Suprapubic skin (tissue), 4 donors: ENCODE measurements around the gene WHRN. TPM values are rescaled to one million over a fixed set of nuclear protein-coding genes. Genes with fewer than 3 reads are reported as not detected.

ENCODE experiments used
- DNase-seq, 2 donors: peaks; one replicate each; pipeline ENCODE4 v3.0.0-alpha.2; 2019; ENCODE audit warnings: low spot score in 2 of 2
- H3K27ac ChIP-seq: fragments of 200-600 bp; sonication (generic); one replicate; pipeline ENCODE4 v1.5.1; 2019
- H3K27me3 ChIP-seq: fragments of 200-600 bp; sonication (generic); one replicate; pipeline ENCODE4 v1.5.1; 2019
- H3K36me3 ChIP-seq: fragments of 200-600 bp; sonication (generic); one replicate; pipeline ENCODE4 v1.5.1; 2019
- H3K4me1 ChIP-seq: fragments of 200-600 bp; sonication (generic); one replicate; pipeline ENCODE4 v1.5.1; 2019
- H3K4me3 ChIP-seq: fragments of 200-600 bp; sonication (generic); one replicate; pipeline ENCODE4 v1.5.1; 2019; ENCODE audit warnings: mild to moderate bottlenecking
- H3K9me3 ChIP-seq: fragments of 200-600 bp; sonication (generic); one replicate; pipeline ENCODE4 v1.5.1; 2019
- CTCF ChIP-seq, 2 donors: fragments of 200-600 bp in 1 of 2; fragments of 450-650 bp in 1 of 2; sonication (generic) in 1 of 2; IDR thresholded peaks; one replicate each; pipeline ENCODE4 v1.5.1; 2016 to 2019; ENCODE audit warnings: antibody characterized with exemption in 2 of 2, mild to moderate bottlenecking in 1 of 2, moderate library complexity in 1 of 2
- EP300 ChIP-seq: sonication (generic); formaldehyde crosslinking; IDR thresholded peaks from one replicate; pipeline ENCODE4 v1.6.1; 2017; ENCODE audit warnings: antibody characterized with exemption
- POLR2A ChIP-seq, 2 donors: fragments of 450-650 bp; IDR thresholded peaks; one replicate each; pipeline ENCODE4 v1.6.1; 2017; ENCODE audit warnings: antibody characterized with exemption in 2 of 2, mild to moderate bottlenecking in 2 of 2, moderate library complexity in 2 of 2
- POLR2AphosphoS5 ChIP-seq, 3 donors: sonication (generic); formaldehyde crosslinking; IDR thresholded peaks; one replicate each; pipeline ENCODE4 v1.6.1; 2017; ENCODE audit warnings: antibody characterized with exemption in 3 of 3
- WGBS: methylation state at CpG from one replicate; pipeline ENCODE4 v1.1.5; 2018; 5-methylcytosine and 5-hydroxymethylcytosine counted together
- total RNA-seq, 4 donors: library from RNA; depleted of rRNA; stranded (reverse); fragments of >200 nt; gene quantifications; one replicate each; pipeline ENCODE4 v1.1.0, GENCODE V29; 2016

Gene WHRN
- total RNA-seq, 4 donors from 2014 or later: 7.7 to 25.9 (median 14.8) TPM

DNA sequence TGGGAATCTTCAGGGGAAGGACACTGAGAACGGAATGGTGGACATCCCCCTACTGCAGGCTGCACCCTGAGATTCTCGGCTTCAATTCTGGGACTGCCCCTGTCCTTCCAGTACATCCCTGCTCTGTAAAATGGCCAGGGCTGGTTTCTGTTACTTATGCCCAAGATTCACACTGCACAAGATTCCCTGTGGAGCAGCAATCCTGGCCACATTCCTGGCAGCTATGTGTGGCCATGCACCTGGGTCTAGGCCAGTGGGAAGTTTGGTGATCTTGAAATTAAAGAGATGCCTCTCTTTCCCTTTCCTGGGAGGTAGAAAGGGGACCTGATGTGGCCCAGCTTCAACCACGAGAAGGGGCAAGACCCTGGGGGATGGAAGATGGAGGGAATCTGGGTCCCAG, 27.6 kb downstream of the WHRN start:
- WGBS: 80% methylated on average over 1 of the region's 3 CpGs
- H3K4me3 ChIP-seq: no peak overlapping the region
- TF ChIP-seq POLR2A (IDR thresholded peaks at IDR 0.05): no peak
- TF ChIP-seq POLR2AphosphoS5 (IDR thresholded peaks at IDR 0.05): no peak
- TF ChIP-seq CTCF (IDR thresholded peaks at IDR 0.05): no peak
- no peak for TF ChIP-seq EP300

GRCh38 chr9:114476891-114477469, 28.3 kb downstream of the WHRN start:
- TF ChIP-seq EP300 (no peak), POLR2AphosphoS5 (IDR thresholded peaks at IDR 0.05) (no peak), POLR2A (IDR thresholded peaks at IDR 0.05) (no peak), CTCF (IDR thresholded peaks at IDR 0.05) (no peak)
- Histone ChIP-seq H3K27me3 (no peaks in the 10 kb centered on the region), H3K36me3 (peaks cover 5% of the 10 kb centered on the region), H3K4me1 (peaks cover 8% of the 10 kb centered on the region), H3K27ac (no peak overlapping the region), H3K9me3 (no peaks in the 10 kb centered on the region), H3K4me3 (no peak overlapping the region)
- no peak for DNase-seq
- 84% methylated on average over 9 of the region's 9 CpGs for WGBS

More for the DNA sequence above, 27.6 kb downstream of the WHRN start:
- no peaks in the 10 kb centered on the region for H3K9me3 ChIP-seq
- H3K27ac ChIP-seq: no peak overlapping the region
- H3K27me3 ChIP-seq: no peaks in the 10 kb centered on the region
- peaks cover 5% of the 10 kb centered on the region for H3K4me1 ChIP-seq
- no peak for DNase-seq
- H3K36me3 ChIP-seq: peaks cover 5% of the 10 kb centered on the region

- Histone ChIP-seq H3K36me3 (peaks cover 5% of the 10 kb centered on the region), H3K4me1 (peaks cover 8% of the 10 kb centered on the region), H3K27me3 (no peaks in the 10 kb centered on the region), H3K4me3 (no peak overlapping the region), H3K9me3 (no peaks in the 10 kb centered on the region), H3K27ac (no peak overlapping the region)
- WGBS: 71% methylated on average over 8 of the region's 8 CpGs
- TF ChIP-seq CTCF (IDR thresholded peaks at IDR 0.05): no peak
- peak in 1 of 2 donors; percentile 26 for DNase-seq
Measured at GRCh38 chr9:114475412-114476135, 29.7 kb downstream of the WHRN start.

- H3K27me3 ChIP-seq: no peaks in the 10 kb centered on the region
- peaks cover 8% of the 10 kb centered on the region for H3K4me1 ChIP-seq
- TF ChIP-seq EP300 (no peak), POLR2AphosphoS5 (IDR thresholded peaks at IDR 0.05) (no peak), POLR2A (IDR thresholded peaks at IDR 0.05) (no peak), CTCF (IDR thresholded peaks at IDR 0.05) (no peak)
- H3K27ac ChIP-seq: no peak overlapping the region
- H3K4me3 ChIP-seq: no peak overlapping the region
- no peak for DNase-seq
- WGBS: 94% methylated on average over 1 of the region's 1 CpG
- H3K36me3 ChIP-seq: peaks cover 5% of the 10 kb centered on the region
- H3K9me3 ChIP-seq: no peaks in the 10 kb centered on the region
Measured at GRCh38 chr9:114474425-114474824, 30.8 kb downstream of the WHRN start.

DNA sequence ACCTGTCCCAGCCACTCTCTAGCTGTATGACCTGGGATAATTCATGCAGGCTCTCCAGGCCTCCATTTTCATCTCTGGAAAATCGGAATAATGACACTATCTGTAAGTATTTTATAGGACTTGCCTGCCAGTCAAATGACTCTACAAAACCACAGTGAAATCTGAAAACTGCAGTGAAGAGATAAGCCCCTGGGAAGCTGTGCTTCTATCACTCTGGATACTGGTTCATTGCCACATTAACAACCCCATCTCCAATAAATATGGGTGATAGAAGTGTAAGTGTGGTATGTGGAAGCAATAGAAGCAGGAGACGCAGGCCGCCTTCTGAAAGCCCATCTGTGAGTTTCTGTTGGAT, 31.8 kb downstream of the WHRN start:
- DNase-seq: no peak
- H3K9me3 ChIP-seq: no peaks in the 10 kb centered on the region
- H3K27ac ChIP-seq: no peak overlapping the region
- TF ChIP-seq POLR2AphosphoS5 (IDR thresholded peaks at IDR 0.05) (no peak), CTCF (IDR thresholded peaks at IDR 0.05) (no peak), EP300 (no peak), POLR2A (IDR thresholded peaks at IDR 0.05) (no peak)
- H3K4me1 ChIP-seq: peaks cover 8% of the 10 kb centered on the region
- no peak overlapping the region for H3K4me3 ChIP-seq
- H3K27me3 ChIP-seq: no peaks in the 10 kb centered on the region
- peaks cover 5% of the 10 kb centered on the region for H3K36me3 ChIP-seq
- 79% methylated on average over 3 of the region's 3 CpGs for WGBS
